Measurements from ENCODE around the gene VMAC.

The VMAC gene

GRCh38 chr19:5954293-5954692 lies 49.6 kb downstream of the VMAC start:
- no peak for DNase-seq

GRCh38 chr19:5955636-5955935 lies 50.9 kb downstream of the VMAC start:
- no peak for DNase-seq

DNA sequence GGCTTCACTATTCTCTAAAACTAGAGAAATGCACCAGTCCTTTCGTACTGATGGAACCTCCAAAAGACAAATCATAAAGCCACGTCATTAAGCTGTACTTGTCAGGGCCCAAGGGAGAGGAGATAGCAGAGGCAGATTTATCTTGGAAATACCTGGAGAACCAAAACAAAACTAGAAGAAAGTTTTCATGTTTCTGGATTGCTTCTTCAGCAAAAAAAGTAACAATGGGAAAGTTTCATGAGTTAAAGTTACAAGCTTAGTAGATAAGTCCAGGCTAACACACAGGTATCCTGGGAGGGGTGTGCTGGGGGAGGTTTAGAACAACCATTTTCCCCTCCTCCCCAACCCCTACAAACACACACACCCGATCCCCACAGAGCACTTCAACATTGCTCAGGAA lies 51.7 kb downstream of the VMAC start:
- no peak for DNase-seq

GRCh38 chr19:5956728-5957127 lies 52.1 kb downstream of the VMAC start:
- no peak for DNase-seq

GRCh38 chr19:5957170-5957569 lies 52.5 kb downstream of the VMAC start:
- DNase-seq = no peak

- DNase-seq = no peak
Observed at GRCh38 chr19:5958074-5958850, 53.6 kb downstream of the VMAC start.

- DNase-seq = no peak
Observed at GRCh38 chr19:5958851-5959122, 54.1 kb downstream of the VMAC start.

DNA sequence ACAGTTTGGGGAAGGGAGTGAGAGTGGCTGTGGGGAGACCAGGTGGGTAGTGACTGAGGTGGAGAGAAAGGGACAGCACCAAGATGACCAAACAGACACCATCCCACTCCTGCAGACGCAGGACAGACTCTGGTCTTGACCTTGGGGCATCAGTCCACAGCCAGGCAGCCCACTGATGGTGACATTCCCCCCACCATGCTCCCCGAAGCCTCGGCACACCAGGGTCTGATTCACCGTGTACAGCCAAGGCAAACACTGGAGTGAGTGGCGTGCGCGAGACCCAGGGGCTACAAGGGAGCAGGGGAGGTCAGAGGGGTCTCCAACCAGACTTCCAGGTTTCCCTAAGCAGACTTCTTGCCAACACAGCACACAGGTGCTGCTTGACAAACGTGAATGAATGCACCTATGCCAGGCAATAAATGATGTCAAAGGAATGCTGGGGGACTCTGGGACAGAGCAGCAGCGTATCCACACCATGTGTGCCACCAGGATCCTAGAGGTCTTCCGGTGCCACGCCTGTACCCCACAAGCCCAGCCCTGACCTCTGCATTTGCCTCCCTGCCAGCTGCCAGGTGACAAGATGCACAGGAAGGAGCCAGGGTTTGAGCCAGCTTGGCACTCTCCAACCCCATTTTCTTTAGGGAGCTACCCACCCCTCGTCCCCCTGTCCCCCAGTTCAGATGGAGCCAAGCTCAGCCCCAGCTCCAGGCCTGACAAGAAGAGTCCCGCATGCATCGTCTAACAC lies 54.8 kb downstream of the VMAC start:
- DNase-seq = no peak
